SKM-1 (cell line): Measurements from ENCODE around the gene FOXJ3.

ENCODE experiments used
- DNase-seq: peaks from one replicate; lab custom pipeline; 2025; ENCODE audit not compliant: unreplicated experiment; lab: John Stamatoyannopoulos, UW

The FOXJ3 gene

GRCh38 chr1:42311897-42312296 is 23.1 kb downstream of the FOXJ3 start:
- DNase-seq: no peak

- DNase-seq: no peak
Measured at GRCh38 chr1:42311138-42311537, 23.9 kb downstream of the FOXJ3 start.

- DNase-seq: no peak
Measured at GRCh38 chr1:42306977-42307376, 28.1 kb downstream of the FOXJ3 start.

GRCh38 chr1:42305639-42306038 is 29.4 kb downstream of the FOXJ3 start:
- no peak for DNase-seq

- no peak for DNase-seq
Measured at GRCh38 chr1:42302034-42302433, 33.0 kb downstream of the FOXJ3 start.

- no peak for DNase-seq
Measured at GRCh38 chr1:42298520-42298919, 36.5 kb downstream of the FOXJ3 start.

GRCh38 chr1:42295816-42296215 is 39.2 kb downstream of the FOXJ3 start:
- DNase-seq: no peak

- DNase-seq: no peak
Measured at GRCh38 chr1:42290130-42290529, 44.9 kb downstream of the FOXJ3 start.

- DNase-seq: no peak
Measured at GRCh38 chr1:42288311-42288985, 46.6 kb downstream of the FOXJ3 start.

GRCh38 chr1:42282867-42283583 is 52.0 kb downstream of the FOXJ3 start:
- no peak for DNase-seq

GRCh38 chr1:42282024-42282579 is 52.9 kb downstream of the FOXJ3 start:
- DNase-seq: no peak

- DNase-seq: no peak
Measured at GRCh38 chr1:42280821-42281220, 54.2 kb downstream of the FOXJ3 start.

GRCh38 chr1:42279055-42279454 is 56.0 kb downstream of the FOXJ3 start:
- no peak for DNase-seq

- no peak for DNase-seq
Measured at GRCh38 chr1:42272920-42273319, 62.1 kb downstream of the FOXJ3 start.

- no peak for DNase-seq
Measured at GRCh38 chr1:42267904-42268303, 67.1 kb downstream of the FOXJ3 start.

GRCh38 chr1:42266253-42267135 is 68.5 kb downstream of the FOXJ3 start:
- no peak for DNase-seq

GRCh38 chr1:42264511-42265190 is 70.4 kb downstream of the FOXJ3 start:
- DNase-seq: no peak

GRCh38 chr1:42263019-42263418 is 72.0 kb downstream of the FOXJ3 start:
- no peak for DNase-seq

- no peak for DNase-seq
Measured at GRCh38 chr1:42260376-42261070, 74.5 kb downstream of the FOXJ3 start.

GRCh38 chr1:42259739-42260064 is 75.3 kb downstream of the FOXJ3 start:
- no peak for DNase-seq
